H9 (cell line): Measurements from ENCODE around the gene ROBO1. TPM values are rescaled to one million over a fixed set of nuclear protein-coding genes. Genes with fewer than 3 reads are reported as not detected.
A peak's percentile ranks its signal among the peaks of the same experiment; 100 is the strongest.

Source experiments
- DNase-seq: peaks from one replicate; pipeline ENCODE4 v3.0.0-alpha.2; 2017
- H2AFZ ChIP-seq: one replicate; pipeline ENCODE4 v1.6.1; 2013; ENCODE audit warnings: mild to moderate bottlenecking, low read length, control low read depth, moderate library complexity
- H2AK5ac ChIP-seq: 2 replicates; pipeline ENCODE4 v1.6.1; 2013; ENCODE audit warnings: low read length, control low read depth, mixed read lengths; ENCODE audit not compliant: insufficient read length
- H2BK120ac ChIP-seq: one replicate; pipeline ENCODE4 v1.6.1; 2013; ENCODE audit warnings: low read depth, mild to moderate bottlenecking, low read length, control low read depth, inconsistent platforms; ENCODE audit not compliant: poor library complexity, severe bottlenecking
- H2BK12ac ChIP-seq: 2 replicates; pipeline ENCODE4 v1.6.1; 2013; ENCODE audit warnings: low read length, control low read depth, mixed read lengths, low read depth; ENCODE audit not compliant: insufficient read length
- H2BK15ac ChIP-seq: 2 replicates; pipeline ENCODE4 v1.6.1; 2013; ENCODE audit warnings: low read depth, low read length, control low read depth
- H2BK20ac ChIP-seq: one replicate; pipeline ENCODE4 v1.6.1; 2013; ENCODE audit warnings: low read depth, mild to moderate bottlenecking, low read length, control low read depth, inconsistent platforms; ENCODE audit not compliant: poor library complexity, severe bottlenecking
- H2BK5ac ChIP-seq: 2 replicates; pipeline ENCODE4 v1.6.1; 2013; ENCODE audit warnings: low read length, control low read depth, mixed read lengths; ENCODE audit not compliant: insufficient read length
- H3K14ac ChIP-seq: 2 replicates; pipeline ENCODE4 v1.6.1; 2013; ENCODE audit warnings: low read length, control low read depth; ENCODE audit not compliant: insufficient read depth
- H3K18ac ChIP-seq: 2 replicates; pipeline ENCODE4 v1.6.1; 2013; ENCODE audit warnings: low read depth, mild to moderate bottlenecking, mixed read lengths, low read length, control low read depth; ENCODE audit not compliant: insufficient read length
- H3K23ac ChIP-seq: 2 replicates; pipeline ENCODE4 v1.6.1; 2013; ENCODE audit warnings: low read length, control low read depth, mixed read lengths, low read depth; ENCODE audit not compliant: insufficient read length
- H3K23me2 ChIP-seq: 2 replicates; pipeline ENCODE4 v1.6.1; 2013; ENCODE audit warnings: low read depth, mild to moderate bottlenecking, mixed read lengths, low read length, control low read depth; ENCODE audit not compliant: insufficient read length, poor library complexity, severe bottlenecking
- H3K27ac ChIP-seq: 2 replicates; pipeline ENCODE4 v1.5.1; 2013; ENCODE audit warnings: low read length, control low read depth, mixed read lengths, low read depth; ENCODE audit not compliant: insufficient read length
- H3K27me3 ChIP-seq: 2 replicates; pipeline ENCODE4 v1.6.1; 2013; ENCODE audit warnings: low read length, control low read depth, inconsistent platforms; ENCODE audit not compliant: insufficient read depth
- H3K4ac ChIP-seq: 2 replicates; pipeline ENCODE4 v1.6.1; 2013; ENCODE audit warnings: low read depth, mild to moderate bottlenecking, control low read depth, inconsistent platforms, low read length, moderate library complexity
- H3K4me1 ChIP-seq: 2 replicates; pipeline ENCODE4 v1.6.1; 2013; ENCODE audit warnings: low read length, control low read depth, inconsistent platforms; ENCODE audit not compliant: insufficient read depth
- H3K4me2 ChIP-seq: 2 replicates; pipeline ENCODE4 v1.6.1; 2013; ENCODE audit warnings: low read length, control low read depth, mixed read lengths; ENCODE audit not compliant: insufficient read length, insufficient read depth
- H3K56ac ChIP-seq: 2 replicates; pipeline ENCODE4 v1.6.1; 2013; ENCODE audit warnings: low read depth, mild to moderate bottlenecking, mixed read lengths, low read length, control low read depth; ENCODE audit not compliant: insufficient read length
- H3K79me1 ChIP-seq: 2 replicates; pipeline ENCODE4 v1.6.1; 2013; ENCODE audit warnings: low read depth, mild to moderate bottlenecking, moderate library complexity, low read length, control low read depth, inconsistent platforms; ENCODE audit not compliant: insufficient read depth, poor library complexity, severe bottlenecking
- H3K79me2 ChIP-seq: 2 replicates; pipeline ENCODE4 v1.6.1; 2013; ENCODE audit warnings: low read length, control low read depth, inconsistent platforms; ENCODE audit not compliant: insufficient read depth
- H3K9ac ChIP-seq: 2 replicates; pipeline ENCODE4 v1.6.1; 2013; ENCODE audit warnings: low read length, control low read depth, mixed read lengths; ENCODE audit not compliant: insufficient read length; ENCODE audit errors: extremely low read depth
- H3K9me3 ChIP-seq: one replicate; pipeline ENCODE4 v1.6.1; 2013; ENCODE audit warnings: low read depth, low read length, inconsistent platforms; ENCODE audit not compliant: control insufficient read depth
- H3T11ph ChIP-seq: one replicate; pipeline ENCODE4 v1.6.1; 2013; ENCODE audit warnings: mild to moderate bottlenecking, low read length, control low read depth, inconsistent platforms
- H4K20me1 ChIP-seq: one replicate; pipeline ENCODE4 v1.6.1; 2013; ENCODE audit not compliant: control insufficient read depth, insufficient read length, insufficient read depth
- H4K5ac ChIP-seq: 2 replicates; pipeline ENCODE4 v1.6.1; 2013; ENCODE audit warnings: low read depth, mild to moderate bottlenecking, mixed read lengths, low read length, control low read depth; ENCODE audit not compliant: insufficient read length
- H4K8ac ChIP-seq: replicated peaks from 2 replicates; pipeline ENCODE4 v1.6.1; 2013; ENCODE audit warnings: low read length, control low read depth, mixed read lengths, low read depth; ENCODE audit not compliant: insufficient read length
- H4K91ac ChIP-seq: 2 replicates; pipeline ENCODE4 v1.6.1; 2013; ENCODE audit warnings: low read depth, mild to moderate bottlenecking, moderate library complexity, mixed read lengths, low read length, control low read depth; ENCODE audit not compliant: insufficient read length
- H3K27ac Mint-ChIP-seq, 3 experiments: 2 replicates in 2 of 3; 3 replicates in 1 of 3; pipeline ENCODE4 v1.8.0; 2020 to 2021; ENCODE audit warnings: mixed read lengths in 3 of 3, mild to moderate bottlenecking in 1 of 3, moderate library complexity in 1 of 3
- H3K27me3 Mint-ChIP-seq: 2 replicates; pipeline ENCODE4 v1.8.0; 2021; ENCODE audit warnings: low read depth, mild to moderate bottlenecking, moderate library complexity, mixed read lengths
- H3K36me3 Mint-ChIP-seq, 3 experiments: 2 replicates in 2 of 3; 3 replicates in 1 of 3; pipeline ENCODE4 v1.8.0; 2020 to 2021; ENCODE audit warnings: low read depth in 3 of 3, mixed read lengths in 3 of 3; ENCODE audit not compliant: insufficient read depth in 1 of 3
- H3K4me1 Mint-ChIP-seq, 2 experiments: 2 replicates each; pipeline ENCODE4 v1.8.0; 2020; ENCODE audit warnings: mixed read lengths in 2 of 2
- H3K4me3 Mint-ChIP-seq, 2 experiments: 2 replicates in 1 of 2; 3 replicates in 1 of 2; pipeline ENCODE4 v1.8.0; 2020 to 2021; ENCODE audit warnings: mild to moderate bottlenecking in 2 of 2, mixed read lengths in 2 of 2, moderate library complexity in 1 of 2
- H3K9me3 Mint-ChIP-seq, 2 experiments: 2 replicates in 1 of 2; 3 replicates in 1 of 2; pipeline ENCODE4 v1.8.0; 2020; ENCODE audit warnings: mild to moderate bottlenecking in 2 of 2, mixed read lengths in 2 of 2, moderate library complexity in 1 of 2
- CTCF ChIP-seq: fragments of 200-600 bp; sonication (generic); conservative IDR thresholded peaks from 3 replicates; pipeline ENCODE4 v1.8.0; 2021; ENCODE audit warnings: antibody characterized with exemption, mild to moderate bottlenecking
- WGBS: extraction: QIAGEN DNeasy Blood & Tissue Kit; methylation state at CpG from one replicate; pipeline ENCODE4 v1.1.7; 2013; ENCODE audit warnings: missing lambda C conversion rate, low lambda C conversion rate, mixed read lengths; ENCODE audit not compliant: insufficient read length; ENCODE audit errors: extremely low coverage; 5-methylcytosine and 5-hydroxymethylcytosine counted together
- total RNA-seq: library from RNA; stranded (reverse); gene quantifications from 2 replicates; pipeline ENCODE4 v1.2.1, GENCODE V29; 2021

The ROBO1 gene
- total RNA-seq, 1 experiment from 2014 or later = 62.7 TPM

- H3K27ac ChIP-seq = no peak overlapping the region
- peak overlapping the region in 1 of 3 experiments; percentile 78; a peak in 1 of 7 replicates for H3K27ac Mint-ChIP-seq
- no peak overlapping the region for H3K4me3 Mint-ChIP-seq
- H3K18ac ChIP-seq = no peak overlapping the region
- H3K27me3 Mint-ChIP-seq = no peaks in the 10 kb centered on the region
- no peak overlapping the region for H3K23ac ChIP-seq
- no peak overlapping the region for H2AK5ac ChIP-seq
- no peak overlapping the region for H2BK120ac ChIP-seq
- no peaks in the 10 kb centered on the region for H3K4me1 ChIP-seq
- H2BK12ac ChIP-seq = no peak overlapping the region
- no peaks in the 10 kb centered on the region for H4K20me1 ChIP-seq
- H3K36me3 Mint-ChIP-seq = peaks cover 0 to 3% (median 0%) of the 10 kb centered on the region in 3 experiments; a peak in 4 of 7 replicates
- no peak overlapping the region for H3K4ac ChIP-seq
- DNase-seq = no peak
- no peaks in the 10 kb centered on the region for H3K79me1 ChIP-seq
- WGBS = no CpG with 5 or more reads among the region's 8 CpGs
- no peak overlapping the region for H3T11ph ChIP-seq
- H3K23me2 ChIP-seq = no peaks in the 10 kb centered on the region
- no peak overlapping the region for H3K4me2 ChIP-seq
- H3K56ac ChIP-seq = no peak overlapping the region
- H4K8ac ChIP-seq = no peak overlapping the region
- H3K27me3 ChIP-seq = no peaks in the 10 kb centered on the region
- no peak overlapping the region for H2BK20ac ChIP-seq
- no peaks in the 10 kb centered on the region for H3K79me2 ChIP-seq
- H3K9me3 ChIP-seq = no peaks in the 10 kb centered on the region
- H3K4me1 Mint-ChIP-seq = peaks cover 17 to 20% of the 10 kb centered on the region in 2 experiments
- H3K9me3 Mint-ChIP-seq = peaks cover 3 to 7% of the 10 kb centered on the region in 2 experiments; a peak in 4 of 5 replicates
- TF ChIP-seq CTCF = no peak
- H4K91ac ChIP-seq = no peak overlapping the region
- H2BK15ac ChIP-seq = no peak overlapping the region
- H4K5ac ChIP-seq = no peak overlapping the region
- H2BK5ac ChIP-seq = no peak overlapping the region
- no peak overlapping the region for H3K9ac ChIP-seq
- H3K14ac ChIP-seq = no peak overlapping the region
- no peak overlapping the region for H2AFZ ChIP-seq
Observed at GRCh38 chr3:79246875-79247724, 520.7 kb downstream of the ROBO1 start.
